Suprapubic skin (tissue), 4 donors: ENCODE data around the gene P2RY2.
"Not testable (repeated sequence)": the region's sequence is repeated elsewhere in the genome, so short reads cannot be mapped to it uniquely, and the experiment has no call there.

Source experiments
- EP300 ChIP-seq: sonication (generic); formaldehyde crosslinking; IDR thresholded peaks from one replicate; pipeline ENCODE4 v1.6.1; 2017; ENCODE audit warnings: antibody characterized with exemption
- POLR2A ChIP-seq, 2 donors: fragments of 450-650 bp; IDR thresholded peaks; one replicate each; pipeline ENCODE4 v1.6.1; 2017; ENCODE audit warnings: antibody characterized with exemption in 2 of 2, mild to moderate bottlenecking in 2 of 2, moderate library complexity in 2 of 2
- POLR2AphosphoS5 ChIP-seq, 3 donors: sonication (generic); formaldehyde crosslinking; IDR thresholded peaks; one replicate each; pipeline ENCODE4 v1.6.1; 2017; ENCODE audit warnings: antibody characterized with exemption in 3 of 3
- TF ChIP-seq, protein P1 (sequence below), 2 donors: fragments of 200-600 bp in 1 of 2; fragments of 450-650 bp in 1 of 2; sonication (generic) in 1 of 2; IDR thresholded peaks; one replicate each; pipeline ENCODE4 v1.5.1; 2016 to 2019; ENCODE audit warnings: antibody characterized with exemption in 2 of 2, mild to moderate bottlenecking in 1 of 2, moderate library complexity in 1 of 2

DNA sequence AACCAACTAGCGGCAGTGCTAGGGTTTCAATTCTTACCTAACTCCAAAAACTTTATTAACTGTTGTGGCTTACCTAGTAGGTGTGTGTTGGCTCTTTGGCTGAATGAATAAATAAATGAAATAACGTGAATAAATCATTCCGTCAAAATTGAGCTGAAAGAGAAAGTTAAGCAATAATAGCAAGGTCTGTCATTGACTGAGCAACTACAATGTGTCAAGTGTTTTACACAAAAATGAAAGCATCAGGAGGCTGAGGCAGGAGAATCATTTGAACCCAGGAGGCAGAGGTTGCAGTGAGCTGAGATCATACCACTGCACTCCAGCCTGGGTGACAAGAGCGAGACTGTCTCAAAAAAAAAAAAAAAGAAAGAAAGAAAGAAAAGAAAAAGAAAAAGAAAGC is 56.1 kb downstream of the P2RY2 start:
- TF ChIP-seq, protein P1, sequence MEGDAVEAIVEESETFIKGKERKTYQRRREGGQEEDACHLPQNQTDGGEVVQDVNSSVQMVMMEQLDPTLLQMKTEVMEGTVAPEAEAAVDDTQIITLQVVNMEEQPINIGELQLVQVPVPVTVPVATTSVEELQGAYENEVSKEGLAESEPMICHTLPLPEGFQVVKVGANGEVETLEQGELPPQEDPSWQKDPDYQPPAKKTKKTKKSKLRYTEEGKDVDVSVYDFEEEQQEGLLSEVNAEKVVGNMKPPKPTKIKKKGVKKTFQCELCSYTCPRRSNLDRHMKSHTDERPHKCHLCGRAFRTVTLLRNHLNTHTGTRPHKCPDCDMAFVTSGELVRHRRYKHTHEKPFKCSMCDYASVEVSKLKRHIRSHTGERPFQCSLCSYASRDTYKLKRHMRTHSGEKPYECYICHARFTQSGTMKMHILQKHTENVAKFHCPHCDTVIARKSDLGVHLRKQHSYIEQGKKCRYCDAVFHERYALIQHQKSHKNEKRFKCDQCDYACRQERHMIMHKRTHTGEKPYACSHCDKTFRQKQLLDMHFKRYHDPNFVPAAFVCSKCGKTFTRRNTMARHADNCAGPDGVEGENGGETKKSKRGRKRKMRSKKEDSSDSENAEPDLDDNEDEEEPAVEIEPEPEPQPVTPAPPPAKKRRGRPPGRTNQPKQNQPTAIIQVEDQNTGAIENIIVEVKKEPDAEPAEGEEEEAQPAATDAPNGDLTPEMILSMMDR (IDR thresholded peaks at IDR 0.05) = not testable (repeated sequence)
- TF ChIP-seq POLR2A (IDR thresholded peaks at IDR 0.05); POLR2AphosphoS5 (IDR thresholded peaks at IDR 0.05); EP300: not testable (repeated sequence)
